CD8-positive, alpha-beta memory T cell (primary cell): ENCODE data around the gene XYLT2. TPM values are rescaled to one million over a fixed set of nuclear protein-coding genes. Genes with fewer than 3 reads are reported as not detected.
A peak's percentile ranks its signal among the peaks of the same experiment; 100 is the strongest.
"Not testable (repeated sequence)": the region's sequence is repeated elsewhere in the genome, so short reads cannot be mapped to it uniquely, and the experiment has no call there.

Source experiments
- CTCF ChIA-PET: fragments of 350-600 bp; sonication (Branson Sonifier 250); formaldehyde crosslinking; loops from one replicate; lab custom pipeline; 2021; ENCODE audit warnings: antibody characterized with exemption; lab: Charles Lee
- POLR2A ChIA-PET: fragments of 350-600 bp; sonication (Branson Sonifier 250); formaldehyde crosslinking; loops from one replicate; lab custom pipeline; 2021; ENCODE audit warnings: antibody characterized with exemption; lab: Charles Lee
- DNase-seq, 5 donors: peaks; one replicate each; pipeline versions ENCODE4 v3.0.0 to v3.0.0-alpha.2; 2020 to 2022; ENCODE audit warnings: mixed read lengths in 1 of 5
- H3K27ac ChIP-seq: one replicate; pipeline ENCODE4 v1.7.0; 2013; ENCODE audit warnings: low read depth, mild to moderate bottlenecking, low read length, moderate library complexity
- H3K27me3 ChIP-seq: 2 replicates; pipeline ENCODE4 v1.7.0; 2013; ENCODE audit warnings: low read length, mild to moderate bottlenecking; ENCODE audit not compliant: insufficient read depth, poor library complexity, severe bottlenecking
- H3K36me3 ChIP-seq: 2 replicates; pipeline ENCODE4 v1.7.0; 2013; ENCODE audit warnings: mild to moderate bottlenecking, low read length, moderate library complexity; ENCODE audit not compliant: insufficient read depth
- H3K4me1 ChIP-seq: 2 replicates; pipeline ENCODE4 v1.7.0; 2013; ENCODE audit warnings: mild to moderate bottlenecking, low read length, moderate library complexity; ENCODE audit not compliant: insufficient read depth
- H3K4me3 ChIP-seq: 2 replicates; pipeline ENCODE4 v1.7.0; 2013; ENCODE audit warnings: mild to moderate bottlenecking, low read length
- H3K9me3 ChIP-seq: 2 replicates; pipeline ENCODE4 v1.7.0; 2013; ENCODE audit warnings: mild to moderate bottlenecking, low read length
- H3K27ac Mint-ChIP-seq, 8 donors: one replicate each; pipeline ENCODE4 v1.8.0; 2020 to 2021; ENCODE audit warnings: mixed read lengths in 8 of 8, mild to moderate bottlenecking in 6 of 8, inconsistent platforms in 3 of 8, moderate library complexity in 3 of 8
- H3K27me3 Mint-ChIP-seq, 2 donors: one replicate each; pipeline ENCODE4 v1.8.0; 2020 to 2021; ENCODE audit warnings: mixed read lengths in 2 of 2, mild to moderate bottlenecking in 1 of 2, moderate library complexity in 1 of 2
- H3K36me3 Mint-ChIP-seq, 3 donors: one replicate each; pipeline ENCODE4 v1.8.0; 2020 to 2021; ENCODE audit warnings: mixed read lengths in 3 of 3, inconsistent platforms in 1 of 3, mild to moderate bottlenecking in 1 of 3
- H3K4me1 Mint-ChIP-seq, 3 donors: one replicate each; pipeline ENCODE4 v1.8.0; 2020 to 2021; ENCODE audit warnings: mixed read lengths in 3 of 3, inconsistent platforms in 1 of 3, mild to moderate bottlenecking in 1 of 3
- H3K4me3 Mint-ChIP-seq, 7 donors: one replicate each; pipeline ENCODE4 v1.8.0; 2020 to 2021; ENCODE audit warnings: mixed read lengths in 7 of 7, mild to moderate bottlenecking in 6 of 7, moderate library complexity in 4 of 7, inconsistent platforms in 2 of 7
- H3K9me3 Mint-ChIP-seq, 5 donors: one replicate each; pipeline ENCODE4 v1.8.0; 2020 to 2022; ENCODE audit warnings: mixed read lengths in 5 of 5, mild to moderate bottlenecking in 3 of 5, moderate library complexity in 2 of 5, inconsistent platforms in 1 of 5
- polyA plus RNA-seq: library from polyadenylated mRNA; unstranded; fragments of 300-500 nt; fragmentation: Illumina TruSeq; gene quantifications from one replicate; pipeline ENCODE4 v1.2.3, GENCODE V29; 2021
- total RNA-seq, 2 experiments: library from RNA; stranded (reverse); gene quantifications; one replicate each; pipeline ENCODE4 v1.2.3, GENCODE V29; 2021

XYLT2 gene
- total and polyA plus RNA-seq, 3 experiments from 2014 or later = 17.8 to 32.6 (median 31.8) TPM

DNA sequence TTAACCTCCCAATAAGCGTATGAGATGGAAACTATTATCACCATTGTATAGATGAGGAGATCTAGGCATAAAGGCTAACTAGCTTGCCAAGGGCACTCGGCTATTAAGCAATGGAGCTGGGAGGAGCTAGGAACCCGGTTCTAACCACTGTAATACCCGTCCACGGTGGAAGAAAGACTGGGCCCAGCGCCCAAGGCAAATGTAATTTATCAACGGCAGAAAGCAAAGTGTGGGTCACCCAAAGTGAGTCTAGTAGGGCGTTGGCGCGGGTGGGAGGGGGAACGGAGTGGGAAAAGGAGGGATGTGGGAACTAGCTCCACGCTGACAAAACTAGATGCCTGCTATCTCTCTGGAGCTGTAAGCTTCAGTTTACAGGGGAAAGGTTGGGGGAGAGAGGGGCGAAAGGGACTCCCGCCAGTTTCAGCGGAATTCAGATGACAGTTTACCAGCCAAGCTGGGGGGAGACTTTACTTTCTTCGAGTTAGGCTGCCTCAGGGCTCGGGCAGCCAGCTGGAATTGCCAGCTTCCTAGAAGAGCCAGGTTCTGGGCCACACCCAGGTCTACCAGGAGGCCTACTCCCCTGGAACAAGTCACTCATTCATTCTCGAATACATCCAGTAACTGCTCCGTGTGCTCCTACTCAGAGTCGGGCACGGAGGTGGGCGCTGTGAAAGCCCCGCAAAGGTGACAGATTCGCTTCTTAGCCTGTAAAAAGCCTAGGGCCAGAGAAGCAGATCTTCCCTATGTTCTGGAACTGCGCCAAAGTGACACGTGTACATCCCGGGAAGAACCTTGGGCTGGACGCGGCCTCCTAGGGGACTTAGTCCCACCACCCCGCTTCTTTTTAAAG lies 50.6 kb downstream of the XYLT2 start:
- DNase-seq = peak in 3 of 5 donors; percentile 2 to 12 (median 8)
- peak overlapping the region; percentile 95 for H3K27ac ChIP-seq
- Mint-ChIP-seq H3K36me3 (peaks cover 3 to 44% (median 12%) of the 10 kb centered on the region in 3 donors), H3K4me3 (peak overlapping the region; percentile 84 to 95 (median 93)), H3K4me1 (peaks cover 26 to 48% (median 43%) of the 10 kb centered on the region in 3 donors), H3K9me3 (no peaks in the 10 kb centered on the region), H3K27ac (peak overlapping the region; percentile 72 to 96 (median 94)), H3K27me3 (no peaks in the 10 kb centered on the region)
- peaks cover 33% of the 10 kb centered on the region for H3K36me3 ChIP-seq
- H3K9me3 ChIP-seq = no peaks in the 10 kb centered on the region
- H3K4me1 ChIP-seq = peaks cover 29% of the 10 kb centered on the region
- POLR2A ChIA-PET = interaction anchor here (0.5 to 1.5 kb wide), 14 partner anchors 8 to 535 kb away, joined by 3 to 8 read pairs (median 4); partner anchors contain the start of genes ACSF2, ITGA3 and XYLT2
- H3K27me3 ChIP-seq = no peaks in the 10 kb centered on the region
- H3K4me3 ChIP-seq = peak overlapping the region; percentile 95
- CTCF ChIA-PET = interaction anchor here (0.7 to 4.0 kb wide), 36 partner anchors 8 to 195 kb away, joined by 3 to 57 read pairs (median 7); partner anchors contain the start of genes ACSF2, COL1A1, EME1 and MRPL27

DNA sequence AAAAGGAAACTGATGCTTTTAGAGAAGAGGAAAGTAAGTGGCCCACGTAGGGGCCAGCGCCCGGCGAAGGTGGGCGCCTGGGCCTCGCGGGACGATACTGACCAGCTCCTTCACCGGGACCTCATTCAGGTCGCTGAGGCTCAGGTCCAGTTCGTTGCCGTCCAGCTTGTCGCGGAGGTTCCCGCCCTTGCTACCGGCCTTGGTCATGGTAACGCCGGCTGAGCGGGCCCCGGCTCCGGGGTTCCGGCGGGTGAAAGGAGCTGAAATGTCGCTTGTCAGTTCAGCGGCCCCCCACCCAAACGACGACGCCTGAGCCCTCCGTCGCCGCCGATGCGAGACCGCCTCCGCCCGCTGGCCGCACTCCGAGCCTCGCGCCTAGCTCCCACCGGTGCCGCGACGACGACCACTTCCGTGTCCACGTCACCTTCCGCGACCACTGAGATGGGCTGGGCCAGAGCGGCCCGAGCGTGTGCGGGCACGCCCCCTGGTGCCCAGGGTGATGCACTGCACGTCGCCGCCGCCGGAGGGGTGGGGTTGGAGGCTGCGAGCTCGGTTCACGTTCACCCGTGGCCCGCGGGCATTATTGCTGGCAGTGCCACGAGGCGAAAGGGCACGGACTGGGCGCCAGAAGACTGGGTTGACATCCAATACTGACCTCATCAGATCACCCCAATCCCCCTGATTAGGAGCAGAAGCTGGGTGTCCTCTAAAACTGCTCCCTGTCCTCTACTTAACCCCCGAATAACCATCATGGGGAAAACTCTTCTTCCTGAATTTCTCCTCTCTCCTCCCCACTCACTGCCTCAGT lies 51.4 kb downstream of the XYLT2 start, which contains the start of gene LRRC59:
TSS of gene LRRC59 (minus strand) at position 413 of the 808 bp plus-strand sequence. CDS start at position 207, 206 bp downstream.
- ChIA-PET POLR2A (interaction anchor here (0.6 to 1.5 kb wide), 12 partner anchors 9 to 534 kb away, joined by 3 to 7 read pairs (median 4); partner anchors contain the start of genes ACSF2 and XYLT2), CTCF (interaction anchor here (0.7 to 4.0 kb wide), 37 partner anchors 9 to 308 kb away, joined by 3 to 57 read pairs (median 6); partner anchors contain the start of genes ACSF2, COL1A1, EME1 and MRPL27)
- H3K27ac ChIP-seq = peak within 1 kb of the TSS; percentile 95
- peaks cover 0 to 36% (median 12%) of the 10 kb centered on the region in 3 donors for H3K36me3 Mint-ChIP-seq
- peaks cover 29% of the 10 kb centered on the region for H3K4me1 ChIP-seq
- no peaks in the 10 kb centered on the region for H3K9me3 ChIP-seq
- peaks cover 26 to 48% (median 43%) of the 10 kb centered on the region in 3 donors for H3K4me1 Mint-ChIP-seq
- no peaks in the 10 kb centered on the region for H3K9me3 Mint-ChIP-seq
- no peaks in the 10 kb centered on the region for H3K27me3 Mint-ChIP-seq
- H3K4me3 Mint-ChIP-seq = peak within 1 kb of the TSS; percentile 84 to 95 (median 93)
- peak within 1 kb of the TSS; percentile 95 for H3K4me3 ChIP-seq
- H3K36me3 ChIP-seq = peaks cover 26% of the 10 kb centered on the region
- H3K27me3 ChIP-seq = no peaks in the 10 kb centered on the region
- DNase-seq = peak; percentile 90 to 95 (median 91)
- peak within 1 kb of the TSS; percentile 72 to 96 (median 94) for H3K27ac Mint-ChIP-seq

DNA sequence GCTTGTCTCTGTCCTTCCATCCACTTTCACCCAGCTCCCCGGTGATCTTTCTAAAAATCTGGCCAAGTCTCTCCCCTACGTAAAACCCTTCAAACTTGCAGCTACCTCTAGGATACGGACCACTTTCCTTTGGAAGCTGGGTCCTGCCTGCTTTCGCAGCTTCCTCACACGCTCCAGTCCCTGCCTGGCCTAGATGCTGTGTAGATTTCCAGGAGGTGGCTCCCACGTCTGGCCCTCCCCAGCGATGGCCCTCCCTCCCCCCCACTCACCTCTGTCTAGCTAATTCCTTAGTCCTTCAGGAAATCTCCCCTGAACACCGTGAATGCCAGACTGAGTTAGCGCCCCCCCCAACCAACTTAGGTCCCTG lies 52.0 kb downstream of the XYLT2 start:
- H3K4me3 ChIP-seq = peak overlapping the region; percentile 95

GRCh38 chr17:50398672-50399071 lies 52.7 kb downstream of the XYLT2 start:
- H3K27me3 ChIP-seq, H3K4me3 ChIP-seq, H3K9me3 ChIP-seq, H3K27ac ChIP-seq, H3K9me3 Mint-ChIP-seq, H3K27me3 Mint-ChIP-seq, DNase-seq: not testable (repeated sequence)
- CTCF ChIA-PET = interaction anchor here (2.1 to 4.0 kb wide), 8 partner anchors 8 to 198 kb away, joined by 9 to 57 read pairs (median 26); partner anchors contain the start of genes ACSF2, COL1A1, EME1 and MRPL27
- Mint-ChIP-seq H3K36me3 (peaks cover 0 to 23% (median 4%) of the 10 kb centered on the region in 3 donors), H3K27ac (peak overlapping the region in 1 of 8 donors; percentile 26), H3K4me1 (peaks cover 22 to 40% (median 35%) of the 10 kb centered on the region in 3 donors), H3K4me3 (peak overlapping the region in 4 of 7 donors; percentile 10 to 90 (median 44))
- Histone ChIP-seq H3K36me3 (peaks cover 13% of the 10 kb centered on the region), H3K4me1 (peaks cover 29% of the 10 kb centered on the region)
- POLR2A ChIA-PET = interaction anchor here (0.5 to 0.6 kb wide), 2 partner anchors 9 to 306 kb away, joined by 3 to 5 read pairs; no protein-coding TSS in a partner anchor

More for the DNA sequence above, 52.0 kb downstream of the XYLT2 start:
- peak overlapping the region; percentile 95 for H3K27ac ChIP-seq
- H3K36me3 Mint-ChIP-seq = peaks cover 0 to 30% (median 11%) of the 10 kb centered on the region in 3 donors
- H3K9me3 ChIP-seq = no peaks in the 10 kb centered on the region
- ChIA-PET CTCF (interaction anchor here (0.8 to 4.0 kb wide), 32 partner anchors 9 to 307 kb away, joined by 3 to 57 read pairs (median 8); partner anchors contain the start of genes ACSF2, COL1A1, EME1 and MRPL27), POLR2A (interaction anchor here (0.6 to 1.5 kb wide), 10 partner anchors 9 to 307 kb away, joined by 3 to 7 read pairs (median 4); partner anchors contain the start of genes ACSF2 and XYLT2)
- H3K4me3 Mint-ChIP-seq = peak overlapping the region; percentile 84 to 95 (median 93)
- peak overlapping the region in 7 of 8 donors; percentile 72 to 96 (median 84) for H3K27ac Mint-ChIP-seq
- H3K27me3 Mint-ChIP-seq = peaks cover 0 to 1% of the 10 kb centered on the region in 2 donors
- peaks cover 26 to 47% (median 43%) of the 10 kb centered on the region in 3 donors for H3K4me1 Mint-ChIP-seq
- no peaks in the 10 kb centered on the region for H3K9me3 Mint-ChIP-seq
- no peaks in the 10 kb centered on the region for H3K27me3 ChIP-seq
- peaks cover 20% of the 10 kb centered on the region for H3K36me3 ChIP-seq
- peaks cover 29% of the 10 kb centered on the region for H3K4me1 ChIP-seq
- no peak for DNase-seq

GRCh38 chr17:50399591-50399990 lies 53.7 kb downstream of the XYLT2 start:
- DNase-seq, H3K9me3 ChIP-seq, POLR2A ChIA-PET, H3K36me3 ChIP-seq, H3K27ac ChIP-seq, H3K4me3 ChIP-seq, H3K27me3 ChIP-seq, H3K9me3 Mint-ChIP-seq: not testable (repeated sequence)
- Mint-ChIP-seq H3K4me1 (peaks cover 18 to 31% (median 27%) of the 10 kb centered on the region in 3 donors), H3K4me3 (peak overlapping the region in 3 of 7 donors; percentile 51 to 90 (median 65)), H3K27ac (peak overlapping the region in 1 of 8 donors; percentile 55), H3K27me3 (peaks cover 2 to 12% of the 10 kb centered on the region in 2 donors), H3K36me3 (peaks cover 0 to 14% (median 0%) of the 10 kb centered on the region in 3 donors)
- CTCF ChIA-PET = interaction anchor here (0.9 to 2.9 kb wide), 2 partner anchors 11 to 80 kb away, joined by 3 to 13 read pairs; partner anchors contain the start of gene RSAD1
- H3K4me1 ChIP-seq = peaks cover 29% of the 10 kb centered on the region

- DNase-seq, H3K27me3 ChIP-seq, CTCF ChIA-PET, H3K4me1 Mint-ChIP-seq, H3K27ac ChIP-seq, H3K36me3 ChIP-seq, POLR2A ChIA-PET, H3K9me3 ChIP-seq, H3K27ac Mint-ChIP-seq, H3K4me1 ChIP-seq, H3K9me3 Mint-ChIP-seq, H3K4me3 ChIP-seq, H3K36me3 Mint-ChIP-seq: not testable (repeated sequence)
- Mint-ChIP-seq H3K27me3 (peaks cover 9 to 31% of the 10 kb centered on the region in 2 donors), H3K4me3 (peak overlapping the region in 1 of 7 donors; percentile 24)
Measured at GRCh38 chr17:50405351-50405750, 59.4 kb downstream of the XYLT2 start.

GRCh38 chr17:50406578-50406977 lies 60.7 kb downstream of the XYLT2 start:
- no peaks in the 10 kb centered on the region for H3K4me1 ChIP-seq
- Mint-ChIP-seq H3K4me1 (no peaks in the 10 kb centered on the region), H3K27me3 (peaks cover 9 to 33% of the 10 kb centered on the region in 2 donors), H3K9me3 (no peaks in the 10 kb centered on the region), H3K4me3 (no peak overlapping the region), H3K27ac (no peak overlapping the region), H3K36me3 (peaks cover 0 to 1% (median 0%) of the 10 kb centered on the region in 3 donors)
- DNase-seq = no peak
- H3K9me3 ChIP-seq = no peaks in the 10 kb centered on the region
- CTCF ChIA-PET = interaction anchor here (1.5 to 2.4 kb wide), 2 partner anchors 9 to 31 kb away, joined by 3 to 24 read pairs; partner anchors contain the start of gene LRRC59
- POLR2A ChIA-PET = interaction anchor here (1.2 kb wide), 1 partner anchor 9 kb away, joined by 3 read pairs; the partner anchor contains the start of gene LRRC59
- H3K27me3 ChIP-seq = no peaks in the 10 kb centered on the region
- no peak overlapping the region for H3K27ac ChIP-seq
- no peak overlapping the region for H3K4me3 ChIP-seq
- H3K36me3 ChIP-seq = no peaks in the 10 kb centered on the region
